Measurements from ENCODE around the gene MRC1. TPM values are rescaled to one million over a fixed set of nuclear protein-coding genes. Genes with fewer than 3 reads are reported as not detected.

MRC1 gene
- polyA plus RNA-seq, 3 donors = 9.9 to 11.6 (median 11.3) TPM

GRCh38 chr10:17838080-17838648, 29.0 kb downstream of the MRC1 start:
- no peak for DNase-seq (ENCODE audit: low read depth in 3 of 3, low spot score in 2 of 3)

- no peak for DNase-seq (ENCODE audit: low read depth in 3 of 3, low spot score in 2 of 3)
Measured at GRCh38 chr10:17841050-17841449, 31.9 kb downstream of the MRC1 start.

GRCh38 chr10:17842641-17843040, 33.5 kb downstream of the MRC1 start:
- no peak for DNase-seq (ENCODE audit: low read depth in 3 of 3, low spot score in 2 of 3)

GRCh38 chr10:17847585-17848296, 38.6 kb downstream of the MRC1 start:
- DNase-seq (ENCODE audit: low read depth in 3 of 3, low spot score in 2 of 3) = no peak

GRCh38 chr10:17848646-17849045, 39.5 kb downstream of the MRC1 start:
- no peak for DNase-seq (ENCODE audit: low read depth in 3 of 3, low spot score in 2 of 3)

GRCh38 chr10:17850501-17850900, 41.4 kb downstream of the MRC1 start:
- no peak for DNase-seq (ENCODE audit: low read depth in 3 of 3, low spot score in 2 of 3)

GRCh38 chr10:17851611-17852010, 42.5 kb downstream of the MRC1 start:
- no peak for DNase-seq (ENCODE audit: low read depth in 3 of 3, low spot score in 2 of 3)

- DNase-seq (ENCODE audit: low read depth in 3 of 3, low spot score in 2 of 3) = no peak
Measured at GRCh38 chr10:17854044-17854652, 45.0 kb downstream of the MRC1 start.

GRCh38 chr10:17857040-17857439, 47.9 kb downstream of the MRC1 start:
- no peak for DNase-seq (ENCODE audit: low read depth in 3 of 3, low spot score in 2 of 3)

GRCh38 chr10:17859492-17860156, 50.5 kb downstream of the MRC1 start:
- DNase-seq (ENCODE audit: low read depth in 3 of 3, low spot score in 2 of 3) = no peak

GRCh38 chr10:17861760-17862159, 52.6 kb downstream of the MRC1 start:
- DNase-seq (ENCODE audit: low read depth in 3 of 3, low spot score in 2 of 3) = no peak

- DNase-seq (ENCODE audit: low read depth in 3 of 3, low spot score in 2 of 3) = no peak
Measured at GRCh38 chr10:17865351-17865750, 56.2 kb downstream of the MRC1 start.

GRCh38 chr10:17866346-17866745, 57.2 kb downstream of the MRC1 start:
- DNase-seq (ENCODE audit: low read depth in 3 of 3, low spot score in 2 of 3) = no peak

GRCh38 chr10:17867056-17867455, 57.9 kb downstream of the MRC1 start:
- no peak for DNase-seq (ENCODE audit: low read depth in 3 of 3, low spot score in 2 of 3)

GRCh38 chr10:17871036-17871435, 61.9 kb downstream of the MRC1 start:
- no peak for DNase-seq (ENCODE audit: low read depth in 3 of 3, low spot score in 2 of 3)

- DNase-seq (ENCODE audit: low read depth in 3 of 3, low spot score in 2 of 3) = no peak
Measured at GRCh38 chr10:17872191-17873091, 63.3 kb downstream of the MRC1 start.

GRCh38 chr10:17873946-17874345, 64.8 kb downstream of the MRC1 start:
- DNase-seq (ENCODE audit: low read depth in 3 of 3, low spot score in 2 of 3) = no peak

- no peak for DNase-seq (ENCODE audit: low read depth in 3 of 3, low spot score in 2 of 3)
Measured at GRCh38 chr10:17877121-17877520, 68.0 kb downstream of the MRC1 start.

- peak in 1 of 3 donors; percentile 7 for DNase-seq (ENCODE audit: low read depth in 3 of 3, low spot score in 2 of 3)
Measured at GRCh38 chr10:17878896-17879295, 69.7 kb downstream of the MRC1 start.

GRCh38 chr10:17880601-17881000, 71.5 kb downstream of the MRC1 start:
- no peak for DNase-seq (ENCODE audit: low read depth in 3 of 3, low spot score in 2 of 3)

GRCh38 chr10:17882557-17882956, 73.4 kb downstream of the MRC1 start:
- DNase-seq (ENCODE audit: low read depth in 3 of 3, low spot score in 2 of 3) = no peak
